WTC11 (cell line): ENCODE measurements around the gene WNK2. TPM values are rescaled to one million over a fixed set of nuclear protein-coding genes. Genes with fewer than 3 reads are reported as not detected.

Experiments used
- ATAC-seq: fragments of 200-7000 bp; cut with Tn5 transposase; 2 replicates; pipeline ENCODE4 v1.10.0; 2021; ENCODE audit warnings: mild to moderate bottlenecking, moderate library complexity
- CTCF ChIA-PET: fragments of 300-600 bp; sonication (Branson Sonifier 250); formaldehyde crosslinking; loops from one replicate; lab custom pipeline; 2021; ENCODE audit warnings: antibody characterized with exemption; lab: Charles Lee
- POLR2A ChIA-PET: fragments of 350-600 bp; sonication (Branson Sonifier 250); formaldehyde crosslinking; loops from one replicate; lab custom pipeline; 2021; ENCODE audit warnings: antibody characterized with exemption; lab: Charles Lee
- DNase-seq: peaks from one replicate; pipeline ENCODE4 v3.0.0; 2021; ENCODE audit warnings: low spot score
- H3K27ac Mint-ChIP-seq: 2 replicates; pipeline ENCODE4 v1.8.0; 2021; ENCODE audit warnings: mixed read lengths
- H3K27me3 Mint-ChIP-seq: 2 replicates; pipeline ENCODE4 v1.8.0; 2021; ENCODE audit warnings: low read depth, mild to moderate bottlenecking, moderate library complexity, mixed read lengths
- H3K36me3 Mint-ChIP-seq: 2 replicates; pipeline ENCODE4 v1.8.0; 2021; ENCODE audit warnings: mixed read lengths
- H3K4me1 Mint-ChIP-seq: 2 replicates; pipeline ENCODE4 v1.8.0; 2022; ENCODE audit warnings: mixed read lengths
- H3K4me3 Mint-ChIP-seq: 2 replicates; pipeline ENCODE4 v1.8.0; 2021; ENCODE audit warnings: mild to moderate bottlenecking, moderate library complexity, mixed read lengths
- H3K9me3 Mint-ChIP-seq: 2 replicates; pipeline ENCODE4 v1.8.0; 2021; ENCODE audit warnings: mixed read lengths
- ARID4B ChIP-seq: sonication (generic); formaldehyde crosslinking; IDR thresholded peaks from 2 replicates; pipeline ENCODE4 v1.8.0; 2023; ENCODE audit warnings: missing genetic modification reagents, mild to moderate bottlenecking, borderline replicate concordance
- ATF2 ChIP-seq: sonication (generic); formaldehyde crosslinking; IDR thresholded peaks from 2 replicates; pipeline ENCODE4 v1.8.1; 2022; ENCODE audit warnings: low read depth, missing genetic modification reagents, borderline replicate concordance
- GRHL2 ChIP-seq: fragments of 250-450 bp; sonication (Bioruptor Pico); IDR thresholded peaks from 2 replicates; pipeline ENCODE4 v1.8.0; 2022; ENCODE audit warnings: mild to moderate bottlenecking, moderate library complexity; ENCODE audit not compliant: insufficient replicate concordance, severe bottlenecking
- GTF2I ChIP-seq: fragments of 250-450 bp; sonication (Bioruptor Pico); conservative IDR thresholded peaks from 2 replicates; pipeline ENCODE4 v1.4.0; 2021; ENCODE audit warnings: mild to moderate bottlenecking
- HMGXB4 ChIP-seq: sonication (generic); formaldehyde crosslinking; IDR thresholded peaks from 2 replicates; pipeline ENCODE4 v1.8.1; 2023; ENCODE audit warnings: mild to moderate bottlenecking, moderate library complexity, missing genetic modification reagents
- IRF2 ChIP-seq: sonication (generic); formaldehyde crosslinking; IDR thresholded peaks from 2 replicates; pipeline ENCODE4 v1.8.0; 2022; ENCODE audit warnings: low read depth, missing genetic modification reagents, borderline replicate concordance
- KAT7 ChIP-seq: sonication (generic); formaldehyde crosslinking; IDR thresholded peaks from 2 replicates; pipeline ENCODE4 v1.8.1; 2023; ENCODE audit warnings: missing genetic modification reagents, mild to moderate bottlenecking, borderline replicate concordance
- NR3C1 ChIP-seq: sonication (generic); formaldehyde crosslinking; conservative IDR thresholded peaks from 2 replicates; pipeline ENCODE4 v1.8.1; 2023; ENCODE audit warnings: low read depth, mild to moderate bottlenecking, missing genetic modification reagents
- TP53 ChIP-seq: sonication (generic); formaldehyde crosslinking; IDR thresholded peaks from 2 replicates; pipeline ENCODE4 v1.8.1; 2023; ENCODE audit warnings: mild to moderate bottlenecking, missing genetic modification reagents
- USF2 ChIP-seq: sonication (generic); formaldehyde crosslinking; IDR thresholded peaks from 2 replicates; pipeline ENCODE4 v1.8.1; 2023; ENCODE audit warnings: mild to moderate bottlenecking, missing genetic modification reagents, moderate library complexity
- ZBTB21 ChIP-seq: sonication (generic); formaldehyde crosslinking; IDR thresholded peaks from 2 replicates; pipeline ENCODE4 v1.8.1; 2023; ENCODE audit warnings: mild to moderate bottlenecking, missing genetic modification reagents, borderline replicate concordance
- ZNF281 ChIP-seq: sonication (generic); formaldehyde crosslinking; IDR thresholded peaks from 2 replicates; pipeline ENCODE4 v1.8.0; 2023; ENCODE audit warnings: mild to moderate bottlenecking, missing genetic modification reagents
- ZNF423 ChIP-seq: fragments of 250-450 bp; sonication (Bioruptor Pico); IDR thresholded peaks from 2 replicates; pipeline ENCODE4 v2.1.2; 2022; ENCODE audit warnings: mild to moderate bottlenecking, moderate library complexity
- ZNF671 ChIP-seq: fragments of 250-450 bp; sonication (Bioruptor Pico); IDR thresholded peaks from 2 replicates; pipeline ENCODE4 v1.8.0; 2021; ENCODE audit warnings: mild to moderate bottlenecking
- ZSCAN18 ChIP-seq: fragments of 250-450 bp; sonication (Bioruptor Pico); IDR thresholded peaks from 2 replicates; pipeline ENCODE4 v2.1.2; 2022; ENCODE audit warnings: mild to moderate bottlenecking, moderate library complexity
- total RNA-seq: library from RNA; stranded (reverse); gene quantifications from 3 replicates; pipeline ENCODE4 v1.2.3, GENCODE V29; 2021

The WNK2 gene
- total RNA-seq, 1 experiment from 2014 or later, result 120 TPM

GRCh38 chr9:93173365-93174051 is 10.4 kb upstream of the WNK2 start:
- ATAC-seq (no peak), DNase-seq (no peak)
- no peak overlapping the region for H3K4me3 Mint-ChIP-seq
- ChIA-PET POLR2A (no interaction called here), CTCF (interaction anchor here (0.6 to 2.7 kb wide), 2 partner anchors 19 to 40 kb away, joined by 3 to 13 read pairs; partner anchors contain the start of gene NINJ1)
- H3K27me3 Mint-ChIP-seq, result peaks cover 3% of the 10 kb centered on the region; the same call in 1 of the 2 replicates
- H3K27ac Mint-ChIP-seq, result no peak overlapping the region
- H3K4me1 Mint-ChIP-seq, result no peaks in the 10 kb centered on the region
- TF ChIP-seq TP53, result no peak
- H3K9me3 Mint-ChIP-seq, result no peaks in the 10 kb centered on the region
- H3K36me3 Mint-ChIP-seq, result no peaks in the 10 kb centered on the region

GRCh38 chr9:93174976-93175375 is 9.0 kb upstream of the WNK2 start:
- H3K27me3 Mint-ChIP-seq, result no peaks in the 10 kb centered on the region; the same call in 1 of the 2 replicates
- POLR2A ChIA-PET, result no interaction called here
- ATAC-seq (no peak), DNase-seq (no peak)
- no peak overlapping the region for H3K27ac Mint-ChIP-seq
- CTCF ChIA-PET, result interaction anchor here (1.4 to 1.7 kb wide), 2 partner anchors 21 to 130 kb away, joined by 3 to 7 read pairs; no protein-coding TSS in a partner anchor
- H3K36me3 Mint-ChIP-seq, result no peaks in the 10 kb centered on the region
- H3K4me3 Mint-ChIP-seq, result no peak overlapping the region
- H3K4me1 Mint-ChIP-seq, result no peaks in the 10 kb centered on the region
- no peaks in the 10 kb centered on the region for H3K9me3 Mint-ChIP-seq
- TF ChIP-seq ZNF281, result no peak
- no peak for TF ChIP-seq NR3C1 (CRISPR knock-in tag)
- TF ChIP-seq ZNF671 (CRISPR knock-in tag), result no peak
- TF ChIP-seq ARID4B (CRISPR knock-in tag), result no peak
- TF ChIP-seq IRF2 (CRISPR knock-in tag), result no peak
- TF ChIP-seq HMGXB4 (CRISPR knock-in tag), result no peak
- no peak for TF ChIP-seq USF2 (CRISPR knock-in tag)

- Mint-ChIP-seq H3K36me3 (no peaks in the 10 kb centered on the region), H3K27ac (no peak overlapping the region), H3K4me1 (no peaks in the 10 kb centered on the region), H3K4me3 (no peak overlapping the region), H3K27me3 (peaks cover 20% of the 10 kb centered on the region), H3K9me3 (no peaks in the 10 kb centered on the region)
- ATAC-seq (no peak), DNase-seq (no peak)
- POLR2A ChIA-PET, result no interaction called here
- CTCF ChIA-PET, result interaction anchor here (1.0 kb wide), 1 partner anchor 9 kb away, joined by 3 read pairs; no protein-coding TSS in a partner anchor
- TF ChIP-seq ZSCAN18 (CRISPR knock-in tag) (no peak), KAT7 (CRISPR knock-in tag) (no peak), GRHL2 (CRISPR knock-in tag) (no peak), IRF2 (CRISPR knock-in tag) (no peak), ZNF423 (CRISPR knock-in tag) (no peak), ZBTB21 (CRISPR knock-in tag) (no peak), ATF2 (no peak), GTF2I (CRISPR knock-in tag) (no peak)
Measured at GRCh38 chr9:93177676-93178075, 6.3 kb upstream of the WNK2 start.
